ENCODE data around the gene DAB1. TPM values are rescaled to one million over a fixed set of nuclear protein-coding genes. Genes with fewer than 3 reads are reported as not detected.
"Not testable (repeated sequence)": the region's sequence is repeated elsewhere in the genome, so short reads cannot be mapped to it uniquely, and the experiment has no call there.

DAB1 gene
- total RNA-seq, 6 experiments from 2014 or later = 0.13 to 1.2 (median 0.23) TPM

DNA sequence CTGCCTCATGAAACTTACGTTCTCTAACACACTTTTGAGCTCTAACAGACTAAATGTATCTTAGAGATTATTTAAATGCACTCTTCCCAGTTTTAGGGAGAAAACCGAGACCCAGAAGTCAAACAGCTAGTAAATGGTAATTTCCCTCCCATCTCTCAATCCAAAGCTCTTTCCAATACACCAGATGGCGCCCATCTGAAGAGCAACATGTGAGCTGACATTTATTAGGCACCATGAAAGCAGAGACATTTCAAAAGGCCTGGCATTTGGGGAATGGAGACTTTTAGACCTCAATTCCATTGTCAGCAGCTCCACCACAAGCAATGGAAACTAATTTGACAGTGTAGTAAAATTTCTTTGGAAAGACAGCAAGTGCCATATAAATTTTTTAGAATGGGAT lies 191.4 kb downstream of the DAB1 start:
- Mint-ChIP-seq H3K27me3 (ENCODE audit: insufficient read depth) (no peaks in the 10 kb centered on the region), H3K27ac (no peak overlapping the region), H3K9me3 (peaks cover 22% of the 10 kb centered on the region), H3K4me1 (ENCODE audit: low read depth) (no peaks in the 10 kb centered on the region), H3K4me3 (no peak overlapping the region), H3K36me3 (ENCODE audit: low read depth) (no peaks in the 10 kb centered on the region)
- no peak for TF ChIP-seq CTCF (IDR thresholded peaks at IDR 0.05)
- DNase-seq = no peak

DNA sequence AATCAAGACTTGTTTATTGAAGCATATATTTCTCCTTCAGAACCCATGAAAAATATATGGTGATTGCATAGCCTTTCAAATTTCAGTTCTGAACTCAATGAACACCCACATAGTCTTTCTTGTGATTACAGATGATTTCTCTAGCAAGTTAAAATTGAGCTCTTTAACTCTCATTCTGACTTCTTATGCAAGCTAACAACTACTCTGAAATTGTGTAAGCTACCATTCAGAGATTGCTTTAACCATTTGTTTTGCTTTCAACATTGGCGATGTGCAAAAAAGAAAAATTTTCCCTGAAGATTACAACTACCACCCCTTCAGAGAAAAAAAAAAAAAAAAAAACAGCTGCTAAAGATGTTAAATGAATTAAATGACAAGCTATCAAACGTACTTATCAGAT lies 193.9 kb downstream of the DAB1 start:
- H3K36me3 Mint-ChIP-seq (ENCODE audit: low read depth) = no peaks in the 10 kb centered on the region; the same call in 1 of the 2 replicates
- no peak for TF ChIP-seq CTCF (IDR thresholded peaks at IDR 0.05)

GRCh38 chr1:57229076-57229475 lies 194.8 kb downstream of the DAB1 start:
- no peak for TF ChIP-seq CTCF (IDR thresholded peaks at IDR 0.05)
- no peak for DNase-seq
- Mint-ChIP-seq H3K27ac (no peak overlapping the region), H3K9me3 (peaks cover 20% of the 10 kb centered on the region), H3K4me3 (no peak overlapping the region), H3K36me3 (ENCODE audit: low read depth) (no peaks in the 10 kb centered on the region; the same call in 1 of the 2 replicates), H3K27me3 (ENCODE audit: insufficient read depth) (peaks cover 1% of the 10 kb centered on the region; the same call in 1 of the 2 replicates), H3K4me1 (ENCODE audit: low read depth) (no peaks in the 10 kb centered on the region)

More for the DNA sequence above, 193.9 kb downstream of the DAB1 start:
- no peak for DNase-seq
- Mint-ChIP-seq H3K27ac (no peak overlapping the region), H3K27me3 (ENCODE audit: insufficient read depth) (peaks cover 1% of the 10 kb centered on the region; the same call in 1 of the 2 replicates), H3K9me3 (peaks cover 24% of the 10 kb centered on the region), H3K4me1 (ENCODE audit: low read depth) (no peaks in the 10 kb centered on the region), H3K4me3 (no peak overlapping the region)

DNA sequence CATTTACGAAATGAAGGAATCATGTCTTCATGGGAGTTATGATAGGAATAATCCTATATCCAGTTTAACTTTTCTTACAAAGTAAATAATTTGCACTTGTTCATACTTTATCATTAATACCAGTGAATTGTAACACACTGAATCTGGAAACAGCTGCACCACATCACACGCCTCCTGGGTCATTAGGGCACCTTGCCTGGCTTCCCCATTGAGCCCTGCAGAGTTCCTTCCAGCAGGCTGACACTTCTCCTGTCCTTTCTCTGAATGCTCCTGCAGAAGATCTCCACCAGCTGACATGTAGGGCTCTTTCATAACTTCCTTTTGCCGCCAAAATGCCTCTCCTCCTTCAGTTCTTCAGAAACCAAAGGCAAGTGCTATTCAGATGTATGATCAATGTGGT lies 201.1 kb downstream of the DAB1 start:
- H3K4me1 Mint-ChIP-seq (ENCODE audit: low read depth) = no peaks in the 10 kb centered on the region
- H3K27ac Mint-ChIP-seq = no peak overlapping the region
- no peaks in the 10 kb centered on the region; the same call in 1 of the 2 replicates for H3K36me3 Mint-ChIP-seq (ENCODE audit: low read depth)
- H3K9me3 Mint-ChIP-seq = peaks cover 23% of the 10 kb centered on the region
- no peak overlapping the region for H3K4me3 Mint-ChIP-seq
- TF ChIP-seq CTCF (IDR thresholded peaks at IDR 0.05) = no peak
- peaks cover 1% of the 10 kb centered on the region; the same call in 1 of the 2 replicates for H3K27me3 Mint-ChIP-seq (ENCODE audit: insufficient read depth)
- DNase-seq = no peak

DNA sequence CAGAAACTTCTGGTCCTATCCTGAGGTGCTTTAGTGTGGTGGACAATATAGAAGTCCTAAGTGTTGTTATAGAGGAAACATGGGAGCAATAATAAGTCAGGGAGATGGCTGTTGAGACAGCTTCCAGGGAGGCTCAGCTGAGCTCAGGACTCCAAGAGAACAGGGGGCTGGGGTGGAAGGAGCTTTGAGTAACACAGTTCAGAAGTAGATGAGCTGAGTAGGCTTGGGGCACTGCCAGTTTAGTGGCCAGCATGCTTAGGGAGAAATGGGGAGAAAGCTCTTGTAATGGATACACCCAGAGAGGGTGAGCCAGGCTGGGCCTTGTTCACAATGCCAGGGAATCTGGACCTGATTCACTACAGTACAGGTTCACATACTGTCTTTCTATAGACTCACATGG lies 201.6 kb downstream of the DAB1 start:
- no peak for TF ChIP-seq CTCF (IDR thresholded peaks at IDR 0.05)
- no peaks in the 10 kb centered on the region for H3K4me1 Mint-ChIP-seq (ENCODE audit: low read depth)
- H3K9me3 Mint-ChIP-seq = peaks cover 21% of the 10 kb centered on the region
- no peak overlapping the region for H3K27ac Mint-ChIP-seq
- H3K36me3 Mint-ChIP-seq (ENCODE audit: low read depth) = no peaks in the 10 kb centered on the region; the same call in 1 of the 2 replicates
- H3K4me3 Mint-ChIP-seq = no peak overlapping the region
- no peak for DNase-seq
- peaks cover 1% of the 10 kb centered on the region; the same call in 1 of the 2 replicates for H3K27me3 Mint-ChIP-seq (ENCODE audit: insufficient read depth)

DNA sequence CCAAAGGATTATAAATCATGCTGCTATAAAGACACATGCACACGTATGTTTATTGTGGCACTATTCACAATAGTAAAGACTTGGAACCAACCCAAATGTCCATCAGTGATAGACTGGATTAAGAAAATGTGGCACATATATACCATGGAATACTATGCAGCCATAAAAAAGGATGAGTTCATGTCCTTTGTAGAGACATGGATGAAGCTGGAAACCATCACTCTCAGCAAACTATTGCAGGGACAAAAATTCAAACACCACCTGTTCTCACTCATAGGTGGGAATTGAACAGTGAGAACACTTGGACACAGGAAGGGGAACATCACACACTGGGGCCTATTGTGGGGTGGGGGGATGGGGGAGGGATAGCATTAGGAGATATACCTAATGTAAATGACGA lies 203.0 kb downstream of the DAB1 start:
- H3K36me3 Mint-ChIP-seq (ENCODE audit: low read depth); H3K4me3 Mint-ChIP-seq; H3K27ac Mint-ChIP-seq; DNase-seq; H3K27me3 Mint-ChIP-seq (ENCODE audit: insufficient read depth); H3K4me1 Mint-ChIP-seq (ENCODE audit: low read depth): not testable (repeated sequence)
- H3K9me3 Mint-ChIP-seq = peaks cover 11% of the 10 kb centered on the region; the same call in 1 of the 2 replicates

Data from HFFc6 (cell line).